Liver (tissue), 9 donors: ENCODE data around the gene COPZ1. TPM values are rescaled to one million over a fixed set of nuclear protein-coding genes. Genes with fewer than 3 reads are reported as not detected.

ENCODE experiments used
- DNase-seq: peaks from one replicate; pipeline ENCODE4 v3.0.0-alpha.2; 2017; ENCODE audit warnings: low spot score
- H3K27ac ChIP-seq, 2 donors: one replicate each; pipeline ENCODE4 v1.7.0; 2013; ENCODE audit warnings: inconsistent platforms in 2 of 2, low read length in 2 of 2, control low read depth in 1 of 2, low read depth in 1 of 2, mild to moderate bottlenecking in 1 of 2
- H3K27me3 ChIP-seq, 4 donors: one replicate each; pipeline versions ENCODE4 v1.6.1 to v1.7.0; 2013; ENCODE audit warnings: low read length in 3 of 4, inconsistent platforms in 1 of 4, mild to moderate bottlenecking in 1 of 4, moderate library complexity in 1 of 4; ENCODE audit not compliant: control insufficient read depth in 4 of 4, insufficient read depth in 4 of 4
- H3K36me3 ChIP-seq, 4 donors: one replicate each; pipeline versions ENCODE4 v1.6.1 to v1.7.0; 2013; ENCODE audit warnings: low read length in 3 of 4, mild to moderate bottlenecking in 3 of 4, low read depth in 1 of 4, moderate library complexity in 1 of 4; ENCODE audit not compliant: control insufficient read depth in 4 of 4, insufficient read depth in 3 of 4
- H3K4me1 ChIP-seq, 4 donors: one replicate each; pipeline versions ENCODE4 v1.6.1 to v1.7.0; 2013; ENCODE audit warnings: low read length in 3 of 4, mild to moderate bottlenecking in 3 of 4, moderate library complexity in 1 of 4; ENCODE audit not compliant: control insufficient read depth in 4 of 4, insufficient read depth in 4 of 4
- H3K4me3 ChIP-seq, 3 donors: one replicate each; pipeline versions ENCODE4 v1.6.1 to v1.7.0; 2013; ENCODE audit warnings: low read length in 3 of 3, control low read depth in 1 of 3, low read depth in 1 of 3, mild to moderate bottlenecking in 1 of 3
- H3K9ac ChIP-seq, 2 donors: one replicate each; pipeline ENCODE4 v1.7.0; 2013; ENCODE audit warnings: low read length in 2 of 2, mild to moderate bottlenecking in 2 of 2, moderate library complexity in 2 of 2, control low read depth in 1 of 2, low read depth in 1 of 2
- H3K9me3 ChIP-seq, 4 donors: one replicate each; pipeline versions ENCODE4 v1.6.1 to v1.7.0; 2013; ENCODE audit warnings: low read length in 3 of 4; ENCODE audit not compliant: control insufficient read depth in 4 of 4
- EGR1 ChIP-seq, 2 donors: IDR thresholded peaks; 2 replicates each; pipeline ENCODE4 v1.6.1; 2016 to 2018; ENCODE audit warnings: antibody characterized with exemption in 2 of 2, low read depth in 2 of 2
- FOXA1 ChIP-seq: IDR thresholded peaks from 2 replicates; pipeline ENCODE4 v1.6.1; 2016; ENCODE audit warnings: antibody characterized with exemption
- FOXA2 ChIP-seq: IDR thresholded peaks from 2 replicates; pipeline ENCODE4 v1.6.1; 2016; ENCODE audit warnings: antibody characterized with exemption
- GABPA ChIP-seq, 2 donors: IDR thresholded peaks in 1 of 2; conservative IDR thresholded peaks in 1 of 2; 2 replicates each; pipeline ENCODE4 v1.6.1; 2016; ENCODE audit warnings: antibody characterized with exemption in 2 of 2, mild to moderate bottlenecking in 1 of 2, moderate library complexity in 1 of 2
- HNF4G ChIP-seq: IDR thresholded peaks from 2 replicates; pipeline ENCODE4 v1.6.1; 2016; ENCODE audit warnings: antibody characterized with exemption
- JUND ChIP-seq, 2 donors: IDR thresholded peaks; 2 replicates each; pipeline ENCODE4 v1.6.1; 2016; ENCODE audit warnings: antibody characterized with exemption in 2 of 2
- NR2F2 ChIP-seq: IDR thresholded peaks from 2 replicates; pipeline ENCODE4 v1.6.1; 2016; ENCODE audit warnings: antibody characterized with exemption
- RXRA ChIP-seq, 2 donors: IDR thresholded peaks; 2 replicates each; pipeline ENCODE4 v1.6.1; 2017 to 2018; ENCODE audit warnings: antibody characterized with exemption in 2 of 2, mild to moderate bottlenecking in 1 of 2
- SP1 ChIP-seq: IDR thresholded peaks from 2 replicates; pipeline ENCODE4 v1.6.1; 2018; ENCODE audit warnings: antibody characterized with exemption, mild to moderate bottlenecking
- TAF1 ChIP-seq: conservative IDR thresholded peaks from 2 replicates; pipeline ENCODE4 v1.6.1; 2016; ENCODE audit warnings: antibody characterized with exemption, mild to moderate bottlenecking
- YY1 ChIP-seq: IDR thresholded peaks from 2 replicates; pipeline ENCODE4 v1.6.1; 2016; ENCODE audit warnings: antibody characterized with exemption, mild to moderate bottlenecking
- ZBTB33 ChIP-seq: IDR thresholded peaks from 2 replicates; pipeline ENCODE4 v1.6.1; 2016; ENCODE audit warnings: antibody characterized with exemption
- WGBS: extraction: QIAGEN DNeasy Blood & Tissue Kit; methylation state at CpG from one replicate; pipeline ENCODE4 v1.1.7; 2013; 5-methylcytosine and 5-hydroxymethylcytosine counted together
- polyA plus RNA-seq, 2 donors: library from polyadenylated mRNA; stranded (reverse) in 1 of 2; unstranded in 1 of 2; fragments of 200-250 nt in 1 of 2; fragments of >200 nt in 1 of 2; fragmentation: Nextera tagmentation in 1 of 2; extraction: Ambion mirVana in 1 of 2; gene quantifications; one replicate each; pipeline versions ENCODE4 v1.2.1 to v1.2.3, GENCODE V29; 2013 to 2015
- total RNA-seq, 2 donors: library from RNA; depleted of rRNA; stranded (reverse); fragments of >200 nt; gene quantifications; one replicate each; pipeline ENCODE4 v1.2.3, GENCODE V29; 2014
- TF ChIP-seq, protein P1 (sequence below): IDR thresholded peaks from 2 replicates; pipeline ENCODE4 v1.6.1; 2016; ENCODE audit warnings: antibody characterized with exemption
- TF ChIP-seq, protein P2 (sequence below): fragments of 150-350 bp; IDR thresholded peaks from 2 replicates; pipeline ENCODE4 v1.5.1; 2017; ENCODE audit warnings: improper control_type of control experiment, low read depth, low read length; ENCODE audit not compliant: missing input control
- TF ChIP-seq, protein P3 (sequence below): IDR thresholded peaks from 2 replicates; pipeline ENCODE4 v1.6.1; 2016; ENCODE audit warnings: antibody characterized with exemption, mild to moderate bottlenecking
- donor health status: healthy.
- donor health status: healthy.
- donor health status: healthy.
- donor health status: healthy.
- donor health status: healthy.

COPZ1 gene
- total and polyA plus RNA-seq, 4 donors, result 54.6 to 92.6 (median 79.8) TPM

DNA sequence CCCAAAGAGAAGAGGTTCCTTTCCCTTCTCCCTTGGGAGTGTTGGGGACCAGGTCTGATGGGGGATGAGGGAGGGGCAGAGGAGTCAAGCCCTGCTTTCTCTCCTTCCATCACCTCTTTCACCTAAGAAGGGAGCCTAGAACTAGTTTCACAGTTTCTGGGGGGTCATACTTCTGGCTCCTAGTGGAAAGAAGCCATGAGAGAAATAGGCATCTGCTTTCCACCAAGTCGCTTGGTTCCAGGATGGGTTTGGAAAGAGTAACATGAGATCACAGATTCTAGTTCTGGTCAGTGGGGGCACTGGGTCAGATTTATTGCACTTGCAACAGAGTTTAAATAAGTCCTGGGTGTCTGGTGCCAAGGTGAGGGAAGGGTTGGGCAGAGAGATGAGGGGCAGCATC is 70.1 kb downstream of the COPZ1 start:
- TF ChIP-seq, protein P1, sequence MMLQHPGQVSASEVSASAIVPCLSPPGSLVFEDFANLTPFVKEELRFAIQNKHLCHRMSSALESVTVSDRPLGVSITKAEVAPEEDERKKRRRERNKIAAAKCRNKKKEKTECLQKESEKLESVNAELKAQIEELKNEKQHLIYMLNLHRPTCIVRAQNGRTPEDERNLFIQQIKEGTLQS, result no peak
- no peak for TF ChIP-seq GABPA (IDR thresholded peaks at IDR 0.05 in 1 of 2, conservative IDR thresholded peaks at IDR 0.05 in 1 of 2)
- TF ChIP-seq RXRA (IDR thresholded peaks at IDR 0.05), result no peak
- TF ChIP-seq ZBTB33, result no peak
- TF ChIP-seq TAF1, result no peak
- 67% methylated on average over 1 of the region's 1 CpG for WGBS

DNA sequence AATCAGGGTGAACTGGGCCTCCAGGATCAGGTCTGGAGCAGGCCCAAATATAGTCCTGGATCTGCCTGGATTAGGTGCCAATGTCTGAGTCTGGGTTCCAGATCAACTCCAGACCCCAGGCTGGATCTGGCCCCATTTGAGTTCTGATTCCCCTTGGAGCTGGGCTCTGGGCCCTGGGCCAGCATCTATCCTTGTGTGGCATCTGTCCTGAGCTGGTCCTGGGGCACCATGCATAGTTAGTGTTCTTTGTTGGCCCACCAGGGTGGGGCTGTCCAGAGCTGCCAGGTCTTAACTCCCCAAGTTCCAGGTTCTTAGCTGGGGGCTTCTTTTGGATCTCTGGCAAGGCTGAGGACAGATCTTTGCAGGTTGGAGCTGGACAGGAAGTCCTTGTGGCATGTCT is 70.6 kb downstream of the COPZ1 start:
- Histone ChIP-seq H3K4me1 (peaks cover 0 to 5% (median 1%) of the 10 kb centered on the region in 4 donors), H3K4me3 (no peak overlapping the region), H3K36me3 (peaks cover 8 to 51% (median 47%) of the 10 kb centered on the region in 4 donors), H3K27me3 (no peaks in the 10 kb centered on the region), H3K9ac (no peak overlapping the region), H3K9me3 (no peaks in the 10 kb centered on the region), H3K27ac (no peak overlapping the region)
- TF ChIP-seq SP1, result no peak
- TF ChIP-seq HNF4G, result no peak
- no peak for TF ChIP-seq JUND (IDR thresholded peaks at IDR 0.05)
- no peak for TF ChIP-seq EGR1 (IDR thresholded peaks at IDR 0.05; ENCODE audit: low read depth in 2 of 2)
- no peak for TF ChIP-seq YY1
- no peak for TF ChIP-seq ZBTB33
- no peak for TF ChIP-seq FOXA2
- TF ChIP-seq RXRA (IDR thresholded peaks at IDR 0.05), result no peak
- DNase-seq, result no peak

More for the DNA sequence above, 70.1 kb downstream of the COPZ1 start:
- no peak for DNase-seq
- H3K27ac ChIP-seq, result no peak overlapping the region
- peaks cover 0 to 5% (median 1%) of the 10 kb centered on the region in 4 donors for H3K4me1 ChIP-seq
- H3K9me3 ChIP-seq, result no peaks in the 10 kb centered on the region
- no peaks in the 10 kb centered on the region for H3K27me3 ChIP-seq
- peaks cover 6 to 46% (median 41%) of the 10 kb centered on the region in 4 donors for H3K36me3 ChIP-seq
- H3K4me3 ChIP-seq, result no peak overlapping the region
- no peak overlapping the region for H3K9ac ChIP-seq

GRCh38 chr12:54397157-54397556 is 72.2 kb downstream of the COPZ1 start:
- 90% methylated on average over 1 of the region's 1 CpG for WGBS
- TF ChIP-seq FOXA1 (no peak), GABPA (IDR thresholded peaks at IDR 0.05 in 1 of 2, conservative IDR thresholded peaks at IDR 0.05 in 1 of 2) (no peak), EGR1 (IDR thresholded peaks at IDR 0.05; ENCODE audit: low read depth in 2 of 2) (no peak), NR2F2 (no peak), YY1 (no peak), SP1 (no peak), FOXA2 (no peak), RXRA (IDR thresholded peaks at IDR 0.05) (no peak), ZBTB33 (no peak)
- TF ChIP-seq, protein P2, sequence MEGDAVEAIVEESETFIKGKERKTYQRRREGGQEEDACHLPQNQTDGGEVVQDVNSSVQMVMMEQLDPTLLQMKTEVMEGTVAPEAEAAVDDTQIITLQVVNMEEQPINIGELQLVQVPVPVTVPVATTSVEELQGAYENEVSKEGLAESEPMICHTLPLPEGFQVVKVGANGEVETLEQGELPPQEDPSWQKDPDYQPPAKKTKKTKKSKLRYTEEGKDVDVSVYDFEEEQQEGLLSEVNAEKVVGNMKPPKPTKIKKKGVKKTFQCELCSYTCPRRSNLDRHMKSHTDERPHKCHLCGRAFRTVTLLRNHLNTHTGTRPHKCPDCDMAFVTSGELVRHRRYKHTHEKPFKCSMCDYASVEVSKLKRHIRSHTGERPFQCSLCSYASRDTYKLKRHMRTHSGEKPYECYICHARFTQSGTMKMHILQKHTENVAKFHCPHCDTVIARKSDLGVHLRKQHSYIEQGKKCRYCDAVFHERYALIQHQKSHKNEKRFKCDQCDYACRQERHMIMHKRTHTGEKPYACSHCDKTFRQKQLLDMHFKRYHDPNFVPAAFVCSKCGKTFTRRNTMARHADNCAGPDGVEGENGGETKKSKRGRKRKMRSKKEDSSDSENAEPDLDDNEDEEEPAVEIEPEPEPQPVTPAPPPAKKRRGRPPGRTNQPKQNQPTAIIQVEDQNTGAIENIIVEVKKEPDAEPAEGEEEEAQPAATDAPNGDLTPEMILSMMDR, result no peak
- TF ChIP-seq, protein P3, sequence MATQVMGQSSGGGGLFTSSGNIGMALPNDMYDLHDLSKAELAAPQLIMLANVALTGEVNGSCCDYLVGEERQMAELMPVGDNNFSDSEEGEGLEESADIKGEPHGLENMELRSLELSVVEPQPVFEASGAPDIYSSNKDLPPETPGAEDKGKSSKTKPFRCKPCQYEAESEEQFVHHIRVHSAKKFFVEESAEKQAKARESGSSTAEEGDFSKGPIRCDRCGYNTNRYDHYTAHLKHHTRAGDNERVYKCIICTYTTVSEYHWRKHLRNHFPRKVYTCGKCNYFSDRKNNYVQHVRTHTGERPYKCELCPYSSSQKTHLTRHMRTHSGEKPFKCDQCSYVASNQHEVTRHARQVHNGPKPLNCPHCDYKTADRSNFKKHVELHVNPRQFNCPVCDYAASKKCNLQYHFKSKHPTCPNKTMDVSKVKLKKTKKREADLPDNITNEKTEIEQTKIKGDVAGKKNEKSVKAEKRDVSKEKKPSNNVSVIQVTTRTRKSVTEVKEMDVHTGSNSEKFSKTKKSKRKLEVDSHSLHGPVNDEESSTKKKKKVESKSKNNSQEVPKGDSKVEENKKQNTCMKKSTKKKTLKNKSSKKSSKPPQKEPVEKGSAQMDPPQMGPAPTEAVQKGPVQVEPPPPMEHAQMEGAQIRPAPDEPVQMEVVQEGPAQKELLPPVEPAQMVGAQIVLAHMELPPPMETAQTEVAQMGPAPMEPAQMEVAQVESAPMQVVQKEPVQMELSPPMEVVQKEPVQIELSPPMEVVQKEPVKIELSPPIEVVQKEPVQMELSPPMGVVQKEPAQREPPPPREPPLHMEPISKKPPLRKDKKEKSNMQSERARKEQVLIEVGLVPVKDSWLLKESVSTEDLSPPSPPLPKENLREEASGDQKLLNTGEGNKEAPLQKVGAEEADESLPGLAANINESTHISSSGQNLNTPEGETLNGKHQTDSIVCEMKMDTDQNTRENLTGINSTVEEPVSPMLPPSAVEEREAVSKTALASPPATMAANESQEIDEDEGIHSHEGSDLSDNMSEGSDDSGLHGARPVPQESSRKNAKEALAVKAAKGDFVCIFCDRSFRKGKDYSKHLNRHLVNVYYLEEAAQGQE, result no peak

More at GRCh38 chr12:54397157-54397556, 72.2 kb downstream of the COPZ1 start:
- H3K27me3 ChIP-seq, result no peaks in the 10 kb centered on the region
- H3K9me3 ChIP-seq, result no peaks in the 10 kb centered on the region
- no peak for DNase-seq
- H3K36me3 ChIP-seq, result peaks cover 12 to 66% (median 62%) of the 10 kb centered on the region in 4 donors
- no peak overlapping the region for H3K27ac ChIP-seq
- no peak overlapping the region for H3K4me3 ChIP-seq
- peaks cover 0 to 5% (median 1%) of the 10 kb centered on the region in 4 donors for H3K4me1 ChIP-seq
- H3K9ac ChIP-seq, result no peak overlapping the region
